Measurements from ENCODE around the gene MBP. TPM values are rescaled to one million over a fixed set of nuclear protein-coding genes. Genes with fewer than 3 reads are reported as not detected.

Gene MBP
- total RNA-seq, 1 experiment from 2014 or later = 88.8 TPM

GRCh38 chr18:76932026-76932819 lies 200.4 kb downstream of the MBP start:
- no peaks in the 10 kb centered on the region for H3K27me3 ChIP-seq (ENCODE audit: control insufficient read depth, insufficient read depth, low read length)
- peaks cover 11% of the 10 kb centered on the region for H3K36me3 ChIP-seq (ENCODE audit: control insufficient read depth, insufficient read depth, low read length)
- no peak overlapping the region for H3K27ac ChIP-seq (ENCODE audit: low read length)
- DNase-seq (ENCODE audit: low read depth, low spot score) (no peak), ATAC-seq (no peak)
- no peaks in the 10 kb centered on the region for H3K9me3 ChIP-seq (ENCODE audit: control insufficient read depth, insufficient read depth, low read depth, low read length)
- in situ Hi-C loops (cut with HindIII; ENCODE audit: low pct_unique_long_range_greater_than_20kb, low sequenced_read_pairs) = no loop called here
- ChIA-PET CTCF (no interaction called here), POLR2A (no interaction called here)
- H3K4me3 ChIP-seq (ENCODE audit: low read depth in 2 of 2, low read length in 2 of 2) = no peak overlapping the region
- no peaks in the 10 kb centered on the region for H3K4me1 ChIP-seq (ENCODE audit: control insufficient read depth, insufficient read depth, low read length)
- no peak for TF ChIP-seq REST (IDR thresholded peaks at IDR 0.05; ENCODE audit: insufficient read depth in 1 of 2, low read depth in 2 of 2, low read length in 1 of 2)
- TF ChIP-seq POLR2AphosphoS5 (IDR thresholded peaks at IDR 0.05; ENCODE audit: low read depth, low read length) = no peak
- TF ChIP-seq SIN3A (IDR thresholded peaks at IDR 0.05; ENCODE audit: borderline replicate concordance, insufficient read depth, low read depth, low read length) = no peak
- intact Hi-C loops (cut with micrococcal nuclease; ENCODE audit: unreplicated experiment) = no loop called here
- BruUV-seq (replicated peaks) = no TSS peak

GRCh38 chr18:76931171-76931570 lies 201.4 kb downstream of the MBP start:
- H3K9me3 ChIP-seq (ENCODE audit: control insufficient read depth, insufficient read depth, low read depth, low read length) = no peaks in the 10 kb centered on the region
- DNase-seq (ENCODE audit: low read depth, low spot score) = no peak
- H3K4me3 ChIP-seq (ENCODE audit: low read depth in 2 of 2, low read length in 2 of 2) = no peak overlapping the region
- peaks cover 9% of the 10 kb centered on the region for H3K36me3 ChIP-seq (ENCODE audit: control insufficient read depth, insufficient read depth, low read length)
- CTCF ChIA-PET = no interaction called here
- no TSS peak for BruUV-seq (replicated peaks)
- TF ChIP-seq TCF7L2 (IDR thresholded peaks at IDR 0.05; ENCODE audit: low read depth, low read length) = no peak
- no peak for TF ChIP-seq SIN3A (IDR thresholded peaks at IDR 0.05; ENCODE audit: borderline replicate concordance, insufficient read depth, low read depth, low read length)
- TF ChIP-seq REST (IDR thresholded peaks at IDR 0.05; ENCODE audit: insufficient read depth in 1 of 2, low read depth in 2 of 2, low read length in 1 of 2) = no peak
- no peak for TF ChIP-seq POLR2AphosphoS5 (IDR thresholded peaks at IDR 0.05; ENCODE audit: low read depth, low read length)
- no peak for TF ChIP-seq CTCF (IDR thresholded peaks at IDR 0.05)
- POLR2A ChIA-PET = interaction anchor here (0.7 kb wide), 1 partner anchor 145 kb away, joined by 3 read pairs; no protein-coding TSS in a partner anchor
- ATAC-seq = no peak
- intact Hi-C loops (cut with micrococcal nuclease; ENCODE audit: unreplicated experiment) (no loop called here), in situ Hi-C loops (cut with HindIII; ENCODE audit: low pct_unique_long_range_greater_than_20kb, low sequenced_read_pairs) (no loop called here)
- no peak overlapping the region for H3K27ac ChIP-seq (ENCODE audit: low read length)
- no peaks in the 10 kb centered on the region for H3K27me3 ChIP-seq (ENCODE audit: control insufficient read depth, insufficient read depth, low read length)
- no peaks in the 10 kb centered on the region for H3K4me1 ChIP-seq (ENCODE audit: control insufficient read depth, insufficient read depth, low read length)

Other genes with a start within 250 kb of the MBP start
- gene GALR1, start 117.1 kb upstream of the MBP start, total RNA-seq (2021; ENCODE audit: unreplicated experiment) = not detected